ENCODE measurements around the gene TAF5L. TPM values are rescaled to one million over a fixed set of nuclear protein-coding genes. Genes with fewer than 3 reads are reported as not detected.
"Not testable (repeated sequence)": the region's sequence is repeated elsewhere in the genome, so short reads cannot be mapped to it uniquely, and the experiment has no call there.

Gene TAF5L
- polyA plus RNA-seq, 12 donors: 10.1 to 18.2 (median 12.0) TPM; not detected in 1

- no peak for DNase-seq
Observed at GRCh38 chr1:229572286-229572685, 53.6 kb downstream of the TAF5L start.

DNA sequence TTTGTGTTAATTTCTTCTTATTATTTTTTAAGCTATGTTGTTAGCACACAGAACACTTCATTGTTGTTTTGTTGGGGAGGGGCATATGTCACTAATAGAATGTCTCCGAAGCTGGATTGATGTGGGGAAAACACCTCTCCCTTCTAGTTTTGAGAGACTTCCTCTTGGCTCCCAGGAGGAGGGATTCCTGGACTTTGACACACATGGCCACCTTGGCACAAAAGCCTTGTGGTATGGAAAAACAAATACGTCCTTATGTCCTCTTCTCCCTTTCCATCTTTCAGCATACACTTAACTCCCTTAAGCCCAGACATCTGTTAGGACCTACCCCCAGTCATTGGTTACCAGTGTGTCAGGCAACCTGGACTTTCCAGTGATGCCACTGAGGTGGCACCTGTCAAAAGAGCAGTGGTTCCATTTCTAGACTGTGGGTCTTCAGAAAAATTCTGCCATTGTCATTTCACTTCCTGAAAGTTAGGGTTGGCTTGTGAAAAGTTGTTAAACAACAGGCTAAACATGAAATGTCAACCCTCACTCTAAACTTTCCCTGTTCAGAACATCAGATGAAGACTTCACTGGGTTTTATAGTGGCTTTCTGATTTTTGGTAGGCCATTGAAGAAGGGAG, 54.9 kb downstream of the TAF5L start:
- DNase-seq: no peak

DNA sequence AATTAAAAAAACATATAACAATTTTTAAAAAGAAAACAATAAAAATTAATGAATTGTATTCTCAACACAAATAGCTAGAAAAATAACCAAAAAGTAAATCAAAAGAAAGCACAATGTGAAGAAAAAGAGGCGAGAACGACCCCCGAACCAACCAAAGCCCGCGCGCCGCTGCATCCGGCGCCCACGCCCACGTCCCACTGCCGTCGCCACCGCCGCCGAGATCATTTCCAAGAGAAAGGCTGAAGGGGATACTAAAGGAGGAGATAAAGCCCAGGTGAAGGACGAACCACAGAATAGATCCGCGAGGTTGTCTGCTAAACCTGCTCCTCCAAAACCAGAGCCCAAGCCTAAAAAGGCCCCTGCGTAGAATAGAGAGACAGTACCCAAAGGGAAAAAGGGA, 55.6 kb downstream of the TAF5L start:
- no peak for DNase-seq

GRCh38 chr1:229567109-229567868, 58.6 kb downstream of the TAF5L start:
- no peak for DNase-seq

DNA sequence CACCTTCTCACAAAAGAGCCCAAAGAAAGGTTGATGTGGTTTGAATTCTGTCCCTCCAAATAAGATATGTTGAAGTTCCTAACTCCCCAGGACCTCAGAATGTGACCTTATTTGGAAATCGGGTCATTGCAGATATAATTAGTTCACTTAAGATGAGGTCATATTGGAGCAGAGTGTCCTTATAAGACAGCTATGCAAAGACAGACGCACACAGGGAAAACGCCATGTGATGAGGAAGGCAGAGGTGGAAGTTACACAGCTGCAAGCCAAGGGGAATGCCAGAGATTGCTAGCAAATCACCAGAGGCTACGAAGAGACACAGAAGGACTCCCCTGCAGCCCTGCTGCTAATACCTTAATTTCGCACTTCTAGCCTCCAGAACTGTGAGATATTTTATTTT, 62.2 kb downstream of the TAF5L start:
- DNase-seq: no peak

- DNase-seq: no peak
Observed at GRCh38 chr1:229563241-229563640, 62.7 kb downstream of the TAF5L start.

GRCh38 chr1:229562686-229563085, 63.2 kb downstream of the TAF5L start:
- no peak for DNase-seq

DNA sequence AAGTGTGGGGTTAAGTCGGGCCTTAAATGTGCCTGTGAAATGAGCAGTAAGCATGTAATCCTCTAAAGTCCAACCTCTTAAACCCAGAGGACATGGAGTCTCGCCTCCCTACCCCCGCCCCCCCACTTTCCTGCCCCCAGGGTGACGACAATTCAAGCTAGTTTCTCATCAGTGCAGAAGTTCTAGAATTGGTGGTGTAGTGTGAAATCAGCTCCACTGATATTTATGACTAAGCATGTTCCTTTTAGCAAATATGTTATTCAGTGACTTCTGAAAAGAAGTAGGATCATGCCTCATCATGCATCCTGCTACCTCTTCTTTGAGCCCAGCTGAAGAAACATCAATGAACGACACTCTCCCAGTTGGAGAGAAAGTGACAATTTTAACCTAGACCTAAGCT, 64.8 kb downstream of the TAF5L start:
- DNase-seq: no peak

GRCh38 chr1:229560124-229560523, 65.8 kb downstream of the TAF5L start:
- DNase-seq: not testable (repeated sequence)

DNA sequence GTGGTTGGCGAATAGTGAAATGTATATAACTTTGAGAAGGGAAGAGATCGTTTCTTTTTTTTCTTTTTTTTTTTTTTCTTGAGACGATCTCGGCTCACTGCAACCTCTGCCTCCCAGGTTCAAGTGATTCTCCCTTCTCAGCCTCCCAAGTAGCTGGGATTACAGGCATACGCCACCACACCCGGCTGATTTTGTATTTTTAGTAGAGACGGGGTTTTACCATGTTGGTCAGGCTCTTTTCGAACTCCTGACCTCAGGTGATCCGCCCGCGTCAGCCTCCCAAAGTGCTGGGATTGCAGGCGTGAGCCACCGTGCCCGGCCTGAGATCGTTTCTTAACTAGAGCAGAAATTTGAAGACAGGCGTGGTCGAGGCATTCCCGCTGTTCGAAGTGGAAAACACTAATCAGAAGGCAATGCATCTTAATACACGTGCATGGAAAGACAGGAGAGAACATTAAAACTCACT, 66.6 kb downstream of the TAF5L start:
- DNase-seq: not testable (repeated sequence)

DNA sequence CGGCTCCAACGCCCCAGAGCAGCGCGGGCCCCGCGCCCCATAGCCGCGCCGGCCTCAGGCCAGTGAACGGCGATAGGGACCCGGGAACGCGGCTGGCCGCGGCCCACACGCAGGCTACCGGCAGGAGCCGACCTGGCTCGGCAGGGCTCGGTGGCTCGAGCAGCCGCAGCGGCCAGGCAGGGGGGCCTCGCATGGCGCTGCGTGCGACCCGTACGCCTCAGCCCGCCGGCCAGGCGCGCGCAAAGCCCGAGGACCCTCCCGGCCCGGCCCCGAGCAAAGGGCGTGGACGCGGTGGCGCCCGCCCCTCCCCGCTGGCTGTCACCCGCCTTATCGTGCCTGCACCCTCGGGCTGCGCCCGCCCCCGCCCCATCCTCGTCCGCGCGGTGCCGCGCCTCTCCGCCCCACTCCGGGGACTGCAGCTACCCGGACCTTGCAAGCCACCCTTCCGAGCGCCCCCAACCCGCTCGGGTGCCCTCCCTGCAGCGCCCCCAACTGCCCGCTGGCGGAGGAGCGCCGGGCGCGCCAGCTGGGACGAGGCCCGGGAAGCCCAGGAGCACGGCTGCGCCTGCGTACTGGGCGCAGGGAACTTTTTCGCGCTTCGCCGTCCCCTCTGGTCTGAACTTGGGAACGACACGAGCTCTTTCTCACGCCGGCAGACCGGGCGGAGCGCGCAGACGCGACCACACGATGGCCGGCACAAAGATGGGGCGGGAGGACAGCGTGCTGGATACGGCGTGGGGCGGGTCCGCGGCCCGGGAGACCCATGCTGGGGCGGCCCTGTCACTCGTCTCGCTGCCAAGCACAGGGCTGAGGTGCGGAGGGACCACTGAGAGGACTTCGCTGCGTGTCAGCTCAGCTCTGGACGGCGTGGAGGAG, 67.2 kb downstream of the TAF5L start, which contains the start of gene ABCB10:
TSS of gene ABCB10 (minus strand) at position 248 of the 876 bp plus-strand sequence. CDS start at position 193, 55 bp downstream.
- DNase-seq: peak; percentile 98

DNA sequence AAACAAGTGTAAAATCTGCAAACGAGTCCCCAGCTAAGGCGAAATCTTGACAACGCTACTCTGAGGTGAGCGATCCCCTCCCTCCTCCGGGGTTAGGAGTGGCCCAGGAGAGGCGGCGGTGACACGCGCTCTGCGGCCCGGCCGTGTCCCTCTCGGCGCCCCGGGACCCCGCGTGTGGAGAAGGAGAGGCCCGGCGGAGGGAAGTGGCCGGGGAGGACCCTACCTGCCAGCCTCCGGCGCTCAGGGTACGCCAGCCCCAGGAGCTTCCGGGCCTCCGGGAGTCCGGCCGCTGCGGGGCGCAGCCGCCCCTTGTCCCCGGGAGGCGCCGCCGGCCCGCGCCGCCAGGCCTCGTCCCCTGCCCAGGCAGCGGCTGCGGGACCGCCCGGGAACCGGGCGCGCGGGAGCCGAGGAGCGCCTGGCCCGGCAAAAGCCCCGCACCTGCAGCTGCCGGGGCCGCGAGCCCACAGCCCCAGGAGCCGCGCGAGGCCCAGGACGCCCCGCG, 68.0 kb downstream of the TAF5L start:
- DNase-seq: no peak

- no peak for DNase-seq
Observed at GRCh38 chr1:229557200-229557850, 68.6 kb downstream of the TAF5L start.

- no peak for DNase-seq
Observed at GRCh38 chr1:229554886-229555621, 70.9 kb downstream of the TAF5L start.

DNA sequence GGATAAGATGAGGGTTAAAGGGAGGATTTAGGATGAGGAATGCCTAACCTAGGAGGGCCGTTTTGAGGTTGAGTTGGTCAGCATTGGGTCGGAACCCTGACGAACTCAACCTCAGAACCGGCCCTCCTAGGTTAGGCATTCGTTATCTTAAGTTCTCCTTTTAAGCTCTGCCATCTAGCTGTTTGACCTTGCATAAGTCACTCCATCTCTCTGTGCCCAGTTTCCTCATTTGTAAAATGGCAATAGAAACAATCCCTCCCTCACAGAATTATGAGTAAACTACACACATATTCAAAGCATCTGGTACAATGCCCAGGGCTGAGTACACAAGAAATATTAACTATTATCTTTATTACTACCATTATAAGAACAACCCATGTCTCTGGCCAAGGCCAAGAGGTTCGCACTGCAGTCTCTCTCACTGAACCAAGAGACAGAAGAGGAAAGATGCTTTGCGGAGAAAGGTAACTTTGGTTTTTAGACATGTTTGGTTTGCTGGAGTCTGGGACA, 72.2 kb downstream of the TAF5L start:
- DNase-seq: no peak

DNA sequence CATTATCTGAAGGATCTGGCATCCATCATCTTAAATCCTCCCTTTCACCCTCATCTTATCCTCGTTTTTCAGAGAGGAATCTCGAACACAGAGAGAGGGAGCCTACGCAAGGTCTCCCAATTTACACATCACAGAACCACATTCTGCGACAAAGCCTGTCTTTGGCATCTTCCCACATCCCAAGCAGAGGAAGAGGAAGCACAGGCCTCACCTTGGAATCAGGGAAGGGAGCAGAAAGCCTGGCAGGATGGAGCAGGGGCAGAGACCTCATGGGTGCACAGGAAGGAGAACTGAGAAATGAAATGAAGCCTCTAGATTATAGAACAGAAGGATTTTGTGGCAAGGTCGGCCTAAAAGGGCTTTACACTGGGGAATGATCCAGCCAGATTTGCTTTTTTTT, 73.2 kb downstream of the TAF5L start:
- no peak for DNase-seq

- DNase-seq: no peak
Observed at GRCh38 chr1:229550812-229551567, 74.9 kb downstream of the TAF5L start.

GRCh38 chr1:229547542-229547941, 78.4 kb downstream of the TAF5L start:
- no peak for DNase-seq

GRCh38 chr1:229544587-229544986, 81.3 kb downstream of the TAF5L start:
- DNase-seq: no peak

All from muscle of arm (tissue), 12 donors.